OCI-LY7 (cell line): ENCODE data around the gene SPHKAP.

Source experiments
- CTCF ChIP-seq: fragments of 200-600 bp; sonication (generic); conservative IDR thresholded peaks from 2 replicates; pipeline ENCODE4 v1.5.1; 2014; ENCODE audit warnings: mild to moderate bottlenecking, antibody characterized with exemption, low read length, moderate library complexity, mixed read lengths
- EZH2phosphoT487 ChIP-seq: fragments of 200-600 bp; sonication (generic); IDR thresholded peaks from 2 replicates; pipeline ENCODE4 v1.6.1; 2018; ENCODE audit warnings: low read depth, borderline replicate concordance, mild to moderate bottlenecking, mixed run types, antibody characterized with exemption, low read length, moderate library complexity, mixed read lengths

GRCh38 chr2:228023619-228024018 is 157.9 kb downstream of the SPHKAP start:
- TF ChIP-seq CTCF (no peak), EZH2phosphoT487 (no peak)
